Fibroblast of skin of right quadriceps (primary cell): Measurements from ENCODE around the gene HSPA1A.
"Not testable (repeated sequence)": the region's sequence is repeated elsewhere in the genome, so short reads cannot be mapped to it uniquely, and the experiment has no call there.

Source experiments
- DNase-seq: peaks from one replicate; pipeline ENCODE4 v3.0.0-alpha.2; 2013

The HSPA1A gene

GRCh38 chr6:31781244-31782125 is 33.9 kb upstream of the HSPA1A start:
- no peak for DNase-seq

GRCh38 chr6:31782126-31782855 is 33.1 kb upstream of the HSPA1A start:
- no peak for DNase-seq

- no peak for DNase-seq
These were observed 31.0 kb upstream of the HSPA1A start for GRCh38 chr6:31784098-31784925.

GRCh38 chr6:31785475-31785874 is 29.9 kb upstream of the HSPA1A start:
- DNase-seq, result no peak

- peak; percentile 50 for DNase-seq
These were observed 23.8 kb upstream of the HSPA1A start for GRCh38 chr6:31791324-31792089.

- no peak for DNase-seq
These were observed 23.3 kb upstream of the HSPA1A start for GRCh38 chr6:31792090-31792374.

GRCh38 chr6:31792761-31793171 is 22.6 kb upstream of the HSPA1A start:
- no peak for DNase-seq

- DNase-seq, result not testable (repeated sequence)
These were observed 21.5 kb upstream of the HSPA1A start for GRCh38 chr6:31793927-31794245.

- peak; percentile 36 for DNase-seq
These were observed 21.0 kb upstream of the HSPA1A start for GRCh38 chr6:31794294-31794865.

- peak; percentile 35 for DNase-seq
These were observed 20.3 kb upstream of the HSPA1A start for GRCh38 chr6:31794866-31795615.

GRCh38 chr6:31795616-31796298 is 19.6 kb upstream of the HSPA1A start, which contains the start of gene VARS1:
Gene VARS1 (minus strand): TSS chr6:31795752. CDS start chr6:31795217, 535 bp downstream.
- DNase-seq, result peak; percentile 88

GRCh38 chr6:31796993-31797385 is 18.4 kb upstream of the HSPA1A start:
- DNase-seq, result no peak

GRCh38 chr6:31797588-31797987 is 17.8 kb upstream of the HSPA1A start:
- no peak for DNase-seq

GRCh38 chr6:31799781-31800180 is 15.6 kb upstream of the HSPA1A start:
- no peak for DNase-seq

- not testable (repeated sequence) for DNase-seq
These were observed 14.1 kb upstream of the HSPA1A start for GRCh38 chr6:31801031-31801927.

- DNase-seq, result no peak
These were observed 9.3 kb upstream of the HSPA1A start for GRCh38 chr6:31805939-31806469.

GRCh38 chr6:31806470-31807272 is 8.7 kb upstream of the HSPA1A start, which contains the start of gene LSM2:
Gene LSM2 (minus strand): TSS chr6:31806966. CDS start chr6:31806757, 209 bp downstream.
- peak; percentile 96 for DNase-seq

GRCh38 chr6:31808599-31808998 is 6.7 kb upstream of the HSPA1A start:
- not testable (repeated sequence) for DNase-seq
